ENCODE data around the gene MARCHF10.

Gene MARCHF10

GRCh38 chr17:62822080-62822904, 14.2 kb upstream of the MARCHF10 start:
- DNase-seq: no peak

GRCh38 chr17:62821189-62822079, 13.3 kb upstream of the MARCHF10 start:
- DNase-seq: no peak

- DNase-seq: peak; percentile 8
These were observed 11.6 kb upstream of the MARCHF10 start for GRCh38 chr17:62819511-62820221.

GRCh38 chr17:62818526-62818925, 10.4 kb upstream of the MARCHF10 start:
- no peak for DNase-seq

- no peak for DNase-seq
These were observed 8.2 kb upstream of the MARCHF10 start for GRCh38 chr17:62816282-62816839.

- DNase-seq: no peak
These were observed 1.5 kb upstream of the MARCHF10 start for GRCh38 chr17:62809656-62810055.

GRCh38 chr17:62808576-62808970, 459 bp upstream of the MARCHF10 start:
- DNase-seq: no peak

GRCh38 chr17:62805234-62805633, 2.9 kb downstream of the MARCHF10 start:
- no peak for DNase-seq

GRCh38 chr17:62804822-62805221, 3.3 kb downstream of the MARCHF10 start:
- no peak for DNase-seq

- DNase-seq: no peak
These were observed 4.1 kb downstream of the MARCHF10 start for GRCh38 chr17:62804025-62804424.

GRCh38 chr17:62802561-62803205, 5.4 kb downstream of the MARCHF10 start:
- DNase-seq: no peak

- no peak for DNase-seq
These were observed 6.5 kb downstream of the MARCHF10 start for GRCh38 chr17:62801553-62802114.

- DNase-seq: no peak
These were observed 7.5 kb downstream of the MARCHF10 start for GRCh38 chr17:62800585-62800984.

- no peak for DNase-seq
These were observed 10.2 kb downstream of the MARCHF10 start for GRCh38 chr17:62797959-62798358.

- no peak for DNase-seq
These were observed 11.8 kb downstream of the MARCHF10 start for GRCh38 chr17:62796291-62796690.

- no peak for DNase-seq
These were observed 13.5 kb downstream of the MARCHF10 start for GRCh38 chr17:62794666-62794971.

- DNase-seq: no peak
These were observed 14.0 kb downstream of the MARCHF10 start for GRCh38 chr17:62793919-62794665.

GRCh38 chr17:62792447-62792800, 15.7 kb downstream of the MARCHF10 start:
- no peak for DNase-seq

GRCh38 chr17:62791767-62792446, 16.2 kb downstream of the MARCHF10 start:
- no peak for DNase-seq

GRCh38 chr17:62791235-62791734, 16.8 kb downstream of the MARCHF10 start:
- DNase-seq: no peak

GRCh38 chr17:62790564-62790986, 17.5 kb downstream of the MARCHF10 start:
- no peak for DNase-seq

Measured in stimulated activated CD4-positive, alpha-beta T cell treated with anti-CD3 and anti-CD28 coated beads, Interleukin-1b, Interleukin-23, amount 100 ng/mL, for 48 hours (primary cell).